Prostate gland (tissue), 2 donors: ENCODE data around the gene TMEM245.

Experiments used
- POLR2A ChIP-seq: fragments of 450-650 bp; IDR thresholded peaks from one replicate; pipeline ENCODE4 v1.6.1; 2016; ENCODE audit warnings: antibody characterized with exemption, mild to moderate bottlenecking
- TF ChIP-seq, protein P1 (sequence below), 4 experiments: fragments of 200-600 bp in 2 of 4; fragments of 450-650 bp in 2 of 4; sonication (generic) in 2 of 4; IDR thresholded peaks; 1 replicate in 3 of 4; 2 replicates in 1 of 4; pipeline ENCODE4 v1.5.1; 2016 to 2019; ENCODE audit warnings: antibody characterized with exemption in 4 of 4, mild to moderate bottlenecking in 2 of 4, moderate library complexity in 2 of 4

DNA sequence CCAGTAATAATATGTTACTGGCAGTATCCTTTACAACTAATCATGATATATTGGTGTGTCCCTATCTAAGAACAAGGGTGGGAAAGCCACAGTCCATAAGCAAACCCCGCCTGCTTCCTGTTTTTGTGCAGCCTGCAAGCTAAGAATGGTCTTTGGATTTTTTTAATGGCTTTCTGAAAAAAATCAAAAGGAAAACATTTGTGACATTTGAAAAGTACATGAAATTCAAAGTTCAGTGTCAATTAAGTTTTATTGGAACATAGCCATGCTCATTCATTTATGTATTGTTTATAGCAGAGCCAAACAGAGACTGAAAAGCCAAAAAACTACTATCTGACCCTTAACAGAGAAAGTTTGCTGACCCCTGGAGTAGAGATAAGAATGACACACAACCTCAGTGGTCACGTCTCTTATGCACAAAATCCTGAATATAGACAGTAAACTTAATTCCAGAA lies 12.8 kb upstream of the TMEM245 start:
- TF ChIP-seq, protein P1, sequence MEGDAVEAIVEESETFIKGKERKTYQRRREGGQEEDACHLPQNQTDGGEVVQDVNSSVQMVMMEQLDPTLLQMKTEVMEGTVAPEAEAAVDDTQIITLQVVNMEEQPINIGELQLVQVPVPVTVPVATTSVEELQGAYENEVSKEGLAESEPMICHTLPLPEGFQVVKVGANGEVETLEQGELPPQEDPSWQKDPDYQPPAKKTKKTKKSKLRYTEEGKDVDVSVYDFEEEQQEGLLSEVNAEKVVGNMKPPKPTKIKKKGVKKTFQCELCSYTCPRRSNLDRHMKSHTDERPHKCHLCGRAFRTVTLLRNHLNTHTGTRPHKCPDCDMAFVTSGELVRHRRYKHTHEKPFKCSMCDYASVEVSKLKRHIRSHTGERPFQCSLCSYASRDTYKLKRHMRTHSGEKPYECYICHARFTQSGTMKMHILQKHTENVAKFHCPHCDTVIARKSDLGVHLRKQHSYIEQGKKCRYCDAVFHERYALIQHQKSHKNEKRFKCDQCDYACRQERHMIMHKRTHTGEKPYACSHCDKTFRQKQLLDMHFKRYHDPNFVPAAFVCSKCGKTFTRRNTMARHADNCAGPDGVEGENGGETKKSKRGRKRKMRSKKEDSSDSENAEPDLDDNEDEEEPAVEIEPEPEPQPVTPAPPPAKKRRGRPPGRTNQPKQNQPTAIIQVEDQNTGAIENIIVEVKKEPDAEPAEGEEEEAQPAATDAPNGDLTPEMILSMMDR (IDR thresholded peaks at IDR 0.05): no peak
- no peak for TF ChIP-seq POLR2A
